RPMI8226 (cell line): Measurements from ENCODE around the gene NHERF2.
"Not testable (repeated sequence)": the region's sequence is repeated elsewhere in the genome, so short reads cannot be mapped to it uniquely, and the experiment has no call there.

ENCODE experiments used
- DNase-seq: peaks from one replicate; pipeline ENCODE4 v3.0.0-alpha.2; 2015

Gene NHERF2

GRCh38 chr16:2028620-2029220 lies 2.0 kb downstream of the NHERF2 start:
- DNase-seq: no peak

GRCh38 chr16:2029350-2029749 lies 2.6 kb downstream of the NHERF2 start:
- DNase-seq: no peak

GRCh38 chr16:2030036-2030435 lies 3.3 kb downstream of the NHERF2 start:
- DNase-seq: no peak

- DNase-seq: no peak
These were observed 4.4 kb downstream of the NHERF2 start for GRCh38 chr16:2031081-2031577.

- DNase-seq: no peak
These were observed 5.8 kb downstream of the NHERF2 start for GRCh38 chr16:2032285-2033056.

GRCh38 chr16:2033057-2033908 lies 6.6 kb downstream of the NHERF2 start:
- DNase-seq: no peak

GRCh38 chr16:2033909-2034695 lies 7.4 kb downstream of the NHERF2 start:
- not testable (repeated sequence) for DNase-seq

GRCh38 chr16:2034696-2035430 lies 8.2 kb downstream of the NHERF2 start:
- DNase-seq: no peak

- DNase-seq: no peak
These were observed 8.9 kb downstream of the NHERF2 start for GRCh38 chr16:2035431-2036199.

- DNase-seq: no peak
These were observed 9.7 kb downstream of the NHERF2 start for GRCh38 chr16:2036200-2036966.

GRCh38 chr16:2037115-2037514 lies 10.4 kb downstream of the NHERF2 start:
- no peak for DNase-seq

GRCh38 chr16:2037647-2038381 lies 11.1 kb downstream of the NHERF2 start:
- DNase-seq: no peak

- no peak for DNase-seq
These were observed 11.9 kb downstream of the NHERF2 start for GRCh38 chr16:2038382-2039231.

GRCh38 chr16:2039274-2040031 lies 12.8 kb downstream of the NHERF2 start:
- no peak for DNase-seq

GRCh38 chr16:2040041-2040786 lies 13.5 kb downstream of the NHERF2 start:
- DNase-seq: no peak

GRCh38 chr16:2040787-2041522 lies 14.3 kb downstream of the NHERF2 start:
- no peak for DNase-seq
